ENCODE measurements around the gene DGKE.

The DGKE gene

GRCh38 chr17:56795221-56795865, 38.6 kb upstream of the DGKE start:
- no peak for DNase-seq (ENCODE audit: insufficient read length, low spot score)
- TF ChIP-seq, protein P1, sequence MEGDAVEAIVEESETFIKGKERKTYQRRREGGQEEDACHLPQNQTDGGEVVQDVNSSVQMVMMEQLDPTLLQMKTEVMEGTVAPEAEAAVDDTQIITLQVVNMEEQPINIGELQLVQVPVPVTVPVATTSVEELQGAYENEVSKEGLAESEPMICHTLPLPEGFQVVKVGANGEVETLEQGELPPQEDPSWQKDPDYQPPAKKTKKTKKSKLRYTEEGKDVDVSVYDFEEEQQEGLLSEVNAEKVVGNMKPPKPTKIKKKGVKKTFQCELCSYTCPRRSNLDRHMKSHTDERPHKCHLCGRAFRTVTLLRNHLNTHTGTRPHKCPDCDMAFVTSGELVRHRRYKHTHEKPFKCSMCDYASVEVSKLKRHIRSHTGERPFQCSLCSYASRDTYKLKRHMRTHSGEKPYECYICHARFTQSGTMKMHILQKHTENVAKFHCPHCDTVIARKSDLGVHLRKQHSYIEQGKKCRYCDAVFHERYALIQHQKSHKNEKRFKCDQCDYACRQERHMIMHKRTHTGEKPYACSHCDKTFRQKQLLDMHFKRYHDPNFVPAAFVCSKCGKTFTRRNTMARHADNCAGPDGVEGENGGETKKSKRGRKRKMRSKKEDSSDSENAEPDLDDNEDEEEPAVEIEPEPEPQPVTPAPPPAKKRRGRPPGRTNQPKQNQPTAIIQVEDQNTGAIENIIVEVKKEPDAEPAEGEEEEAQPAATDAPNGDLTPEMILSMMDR (IDR thresholded peaks at IDR 0.05; ENCODE audit: insufficient read depth, missing control alignments), result no peak
- FAIRE-seq, result no peak

DNA sequence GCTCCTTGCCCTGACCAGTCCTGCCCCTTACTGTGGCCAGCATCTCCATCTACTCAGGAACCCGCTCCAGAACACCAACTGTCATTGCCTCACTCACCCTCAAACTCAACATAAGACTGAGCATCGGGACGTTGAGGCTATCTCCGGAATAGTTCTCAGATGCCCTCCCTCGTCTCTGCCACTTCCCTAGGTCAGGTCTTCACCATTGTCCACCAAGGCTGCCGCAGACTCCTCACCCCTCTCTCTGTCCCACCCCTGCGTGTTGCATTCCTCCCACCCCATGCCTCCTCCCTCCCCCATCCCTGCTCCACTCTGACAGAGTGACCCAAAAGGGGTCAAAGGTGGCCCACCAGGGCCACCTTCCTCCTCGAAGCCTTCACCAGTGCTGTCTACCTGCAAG, 37.4 kb upstream of the DGKE start:
- DNase-seq (ENCODE audit: insufficient read length, low spot score) (no peak), FAIRE-seq (no peak)
- TF ChIP-seq, protein P1 (IDR thresholded peaks at IDR 0.05; ENCODE audit: insufficient read depth, missing control alignments), result no peak

- TF ChIP-seq, protein P1 (IDR thresholded peaks at IDR 0.05; ENCODE audit: insufficient read depth, missing control alignments), result no peak
- DNase-seq (ENCODE audit: insufficient read length, low spot score) (no peak), FAIRE-seq (no peak)
These were observed 35.0 kb upstream of the DGKE start for GRCh38 chr17:56798916-56799315.

DNA sequence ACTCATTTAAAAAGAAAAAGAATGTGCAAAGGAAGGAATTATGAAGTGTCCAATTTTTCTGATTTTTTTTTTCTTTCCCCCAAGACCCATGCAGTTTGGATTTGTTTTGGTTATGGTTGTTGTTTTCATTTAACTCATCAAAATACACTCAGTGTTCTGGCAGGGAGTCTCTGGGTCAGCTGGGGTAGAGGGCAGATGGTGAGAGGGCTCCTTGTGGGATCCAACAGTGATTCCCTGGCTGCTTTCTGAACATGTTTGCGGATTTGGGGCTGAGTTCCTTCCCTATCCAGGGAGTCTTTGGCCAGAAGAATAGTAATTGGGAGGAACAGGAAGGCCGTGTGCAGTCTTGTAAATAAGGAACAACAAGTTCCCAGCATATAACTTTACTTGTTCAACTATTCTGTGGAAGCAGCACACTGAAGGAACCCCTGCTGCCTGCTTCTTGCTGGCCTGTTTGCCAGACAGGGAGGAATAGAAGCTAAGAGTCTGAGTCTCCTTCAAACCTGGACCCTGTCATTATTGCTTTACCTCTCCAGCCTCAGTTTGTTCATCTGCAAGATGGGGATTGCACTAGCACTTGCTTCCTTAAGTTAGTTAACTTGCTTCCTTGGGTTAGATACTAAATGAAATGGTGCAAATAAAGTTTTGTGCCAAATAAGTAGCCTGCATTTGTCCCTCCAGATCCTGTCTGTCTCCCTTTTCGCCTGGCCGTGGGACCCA, 32.3 kb upstream of the DGKE start:
- TF ChIP-seq, protein P1 (IDR thresholded peaks at IDR 0.05; ENCODE audit: insufficient read depth, missing control alignments), result no peak
- no peak for DNase-seq (ENCODE audit: insufficient read length, low spot score)

GRCh38 chr17:56803071-56803470, 30.9 kb upstream of the DGKE start:
- FAIRE-seq, result no peak

More for the DNA sequence above, 32.3 kb upstream of the DGKE start:
- no peak for FAIRE-seq

GRCh38 chr17:56804454-56804853, 29.5 kb upstream of the DGKE start:
- FAIRE-seq (no peak), DNase-seq (ENCODE audit: insufficient read length, low spot score) (no peak)
- TF ChIP-seq, protein P1 (IDR thresholded peaks at IDR 0.05; ENCODE audit: insufficient read depth, missing control alignments), result no peak

More at GRCh38 chr17:56803071-56803470, 30.9 kb upstream of the DGKE start:
- no peak for DNase-seq (ENCODE audit: insufficient read length, low spot score)
- TF ChIP-seq, protein P1 (IDR thresholded peaks at IDR 0.05; ENCODE audit: insufficient read depth, missing control alignments), result no peak

DNA sequence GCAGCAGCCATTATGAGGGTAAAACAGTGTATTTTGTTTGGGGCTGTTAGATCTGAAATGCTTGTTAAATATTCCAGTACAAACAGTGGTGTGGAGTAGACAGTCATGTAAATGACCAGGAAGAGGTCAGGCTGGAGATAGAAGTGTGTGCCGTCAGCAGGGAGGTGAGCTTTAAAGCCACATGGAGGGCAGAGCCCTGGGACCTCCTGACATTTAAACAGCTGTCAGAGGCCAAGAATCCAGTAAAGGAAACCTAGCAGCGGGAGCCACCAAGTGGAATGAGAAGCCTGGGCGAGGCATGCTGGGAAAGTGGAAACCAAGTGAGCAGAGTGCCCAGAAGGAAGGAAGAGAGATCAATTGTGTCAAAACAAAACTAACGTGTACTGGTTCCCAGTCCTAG, 27.0 kb upstream of the DGKE start:
- TF ChIP-seq, protein P1 (IDR thresholded peaks at IDR 0.05; ENCODE audit: insufficient read depth, missing control alignments), result no peak
- FAIRE-seq, result no peak
- DNase-seq (ENCODE audit: insufficient read length, low spot score), result no peak
